ENCODE results near the gene RASAL3. TPM values are rescaled to one million over a fixed set of nuclear protein-coding genes. Genes with fewer than 3 reads are reported as not detected.

The RASAL3 gene
- total and polyA plus RNA-seq, 4 experiments from 2014 or later: 37.4 to 238 (median 167) TPM

- no peaks in the 10 kb centered on the region for H3K36me3 ChIP-seq (ENCODE audit: insufficient read depth, low read length)
- POLR2A ChIA-PET (ENCODE audit: partially characterized antibody): interaction anchor here (1.4 to 4.0 kb wide), 2 partner anchors 8 to 22 kb away, joined by 3 to 17 read pairs; partner anchors contain the start of gene WIZ
- Mint-ChIP-seq H3K36me3 (peaks cover 0 to 3% of the 10 kb centered on the region in 2 donors), H3K27ac (no peak overlapping the region), H3K27me3 (no peaks in the 10 kb centered on the region), H3K4me3 (peak overlapping the region in 4 of 8 donors; percentile 25 to 51 (median 44)), H3K9me3 (no peaks in the 10 kb centered on the region), H3K4me1 (peaks cover 42 to 61% (median 52%) of the 10 kb centered on the region in 4 donors)
- no peaks in the 10 kb centered on the region for H3K27me3 ChIP-seq (ENCODE audit: insufficient read depth, low read length)
- DNase-seq: no peak
- peaks cover 50% of the 10 kb centered on the region for H3K4me1 ChIP-seq (ENCODE audit: insufficient read depth, low read length)
- H3K9me3 ChIP-seq (ENCODE audit: control insufficient read depth in 1 of 2, low read length in 2 of 2): no peaks in the 10 kb centered on the region
- intact Hi-C loops (cut with micrococcal nuclease): no loop called here
- CTCF ChIA-PET (ENCODE audit: partially characterized antibody): interaction anchor here (9.7 kb wide), 1 partner anchor 81 kb away, joined by 106 read pairs; no protein-coding TSS in a partner anchor
- no peak overlapping the region for H3K27ac ChIP-seq (ENCODE audit: low read depth, low read length)
- no peak overlapping the region for H3K4me3 ChIP-seq (ENCODE audit: low read length in 2 of 2)
Measured at GRCh38 chr19:15471639-15472101, 7.3 kb upstream of the RASAL3 start.

- peak overlapping the region in 1 of 2 donors; percentile 57 for H3K4me3 ChIP-seq (ENCODE audit: low read length in 2 of 2)
- Mint-ChIP-seq H3K27me3 (no peaks in the 10 kb centered on the region), H3K4me3 (peak overlapping the region; percentile 82 to 92 (median 90)), H3K9me3 (no peaks in the 10 kb centered on the region), H3K27ac (peak overlapping the region in 6 of 7 donors; percentile 42 to 97 (median 67)), H3K4me1 (peaks cover 44 to 62% (median 54%) of the 10 kb centered on the region in 4 donors), H3K36me3 (peaks cover 0 to 6% of the 10 kb centered on the region in 2 donors)
- DNase-seq: peak in 1 of 5 donors; percentile 25
- CTCF ChIA-PET (ENCODE audit: partially characterized antibody): interaction anchor here (0.8 to 9.7 kb wide), 6 partner anchors 9 to 90 kb away, joined by 3 to 106 read pairs (median 4); partner anchors contain the start of genes AKAP8 and AKAP8L
- POLR2A ChIA-PET (ENCODE audit: partially characterized antibody): interaction anchor here (0.9 to 11.3 kb wide), 7 partner anchors 8 to 86 kb away, joined by 3 to 180 read pairs (median 7); partner anchors contain the start of gene WIZ
- no peaks in the 10 kb centered on the region for H3K27me3 ChIP-seq (ENCODE audit: insufficient read depth, low read length)
- peaks cover 62% of the 10 kb centered on the region for H3K4me1 ChIP-seq (ENCODE audit: insufficient read depth, low read length)
- H3K27ac ChIP-seq (ENCODE audit: low read depth, low read length): no peak overlapping the region
- intact Hi-C loops (cut with micrococcal nuclease): loop anchor here (5.0 kb wide), 1 partner anchor 43 kb away; no protein-coding TSS in a partner anchor
- no peaks in the 10 kb centered on the region for H3K9me3 ChIP-seq (ENCODE audit: control insufficient read depth in 1 of 2, low read length in 2 of 2)
- no peaks in the 10 kb centered on the region for H3K36me3 ChIP-seq (ENCODE audit: insufficient read depth, low read length)
Measured at GRCh38 chr19:15469513-15470297, 5.4 kb upstream of the RASAL3 start.

- H3K36me3 ChIP-seq (ENCODE audit: insufficient read depth, low read length): no peaks in the 10 kb centered on the region
- CTCF ChIA-PET (ENCODE audit: partially characterized antibody): interaction anchor here (0.8 to 9.7 kb wide), 6 partner anchors 10 to 89 kb away, joined by 3 to 106 read pairs (median 4); partner anchors contain the start of genes AKAP8 and AKAP8L
- H3K27ac Mint-ChIP-seq: peak overlapping the region; percentile 2 to 97 (median 61)
- POLR2A ChIA-PET (ENCODE audit: partially characterized antibody): interaction anchor here (0.6 to 11.3 kb wide), 12 partner anchors 8 to 87 kb away, joined by 3 to 180 read pairs (median 22); partner anchors contain the start of genes AKAP8L, PGLYRP2 and WIZ
- H3K4me1 Mint-ChIP-seq: peaks cover 47 to 67% (median 57%) of the 10 kb centered on the region in 4 donors
- H3K9me3 ChIP-seq (ENCODE audit: control insufficient read depth in 1 of 2, low read length in 2 of 2): no peaks in the 10 kb centered on the region
- DNase-seq: no peak
- no peaks in the 10 kb centered on the region for H3K9me3 Mint-ChIP-seq
- no peak overlapping the region for H3K27ac ChIP-seq (ENCODE audit: low read depth, low read length)
- H3K4me3 ChIP-seq (ENCODE audit: low read length in 2 of 2): no peak overlapping the region
- H3K4me3 Mint-ChIP-seq: peak overlapping the region; percentile 72 to 92 (median 90)
- no peaks in the 10 kb centered on the region for H3K27me3 ChIP-seq (ENCODE audit: insufficient read depth, low read length)
- peaks cover 0 to 9% of the 10 kb centered on the region in 2 donors for H3K36me3 Mint-ChIP-seq
- H3K4me1 ChIP-seq (ENCODE audit: insufficient read depth, low read length): peaks cover 62% of the 10 kb centered on the region
- no peaks in the 10 kb centered on the region for H3K27me3 Mint-ChIP-seq
- intact Hi-C loops (cut with micrococcal nuclease): loop anchor here (5.0 kb wide), 1 partner anchor 43 kb away; no protein-coding TSS in a partner anchor
Measured at GRCh38 chr19:15468675-15469512, 4.5 kb upstream of the RASAL3 start.

- no peak overlapping the region for H3K27ac ChIP-seq (ENCODE audit: low read depth, low read length)
- Mint-ChIP-seq H3K4me3 (peak overlapping the region; percentile 45 to 92 (median 88)), H3K27ac (peak overlapping the region; percentile 72 to 97 (median 90)), H3K4me1 (peaks cover 39 to 70% (median 52%) of the 10 kb centered on the region in 4 donors), H3K9me3 (no peaks in the 10 kb centered on the region), H3K36me3 (peaks cover 7 to 18% of the 10 kb centered on the region in 2 donors), H3K27me3 (no peaks in the 10 kb centered on the region)
- ChIA-PET POLR2A (ENCODE audit: partially characterized antibody) (interaction anchor here (1.0 to 11.3 kb wide), 17 partner anchors 7 to 374 kb away, joined by 3 to 180 read pairs (median 10); partner anchors contain the start of genes AKAP8, AKAP8L, PGLYRP2 and WIZ), CTCF (ENCODE audit: partially characterized antibody) (interaction anchor here (0.9 to 9.7 kb wide), 8 partner anchors 9 to 85 kb away, joined by 3 to 106 read pairs (median 5); partner anchors contain the start of gene AKAP8L)
- no peaks in the 10 kb centered on the region for H3K9me3 ChIP-seq (ENCODE audit: control insufficient read depth in 1 of 2, low read length in 2 of 2)
- no peaks in the 10 kb centered on the region for H3K27me3 ChIP-seq (ENCODE audit: insufficient read depth, low read length)
- H3K4me3 ChIP-seq (ENCODE audit: low read length in 2 of 2): no peak overlapping the region
- H3K36me3 ChIP-seq (ENCODE audit: insufficient read depth, low read length): no peaks in the 10 kb centered on the region
- peaks cover 64% of the 10 kb centered on the region for H3K4me1 ChIP-seq (ENCODE audit: insufficient read depth, low read length)
- no peak for DNase-seq
- intact Hi-C loops (cut with micrococcal nuclease): loop anchor here (1.0 to 5.0 kb wide), 4 partner anchors 35 to 89 kb away; no protein-coding TSS in a partner anchor
Measured at GRCh38 chr19:15467734-15468214, 3.4 kb upstream of the RASAL3 start.

- intact Hi-C loops (cut with micrococcal nuclease): loop anchor here (1.0 to 5.0 kb wide), 4 partner anchors 35 to 89 kb away; no protein-coding TSS in a partner anchor
- Mint-ChIP-seq H3K4me1 (peaks cover 38 to 74% (median 55%) of the 10 kb centered on the region in 4 donors), H3K27ac (peak overlapping the region; percentile 83 to 97 (median 91)), H3K4me3 (peak overlapping the region; percentile 74 to 89 (median 78)), H3K9me3 (no peaks in the 10 kb centered on the region), H3K36me3 (peaks cover 7 to 21% of the 10 kb centered on the region in 2 donors), H3K27me3 (no peaks in the 10 kb centered on the region)
- CTCF ChIA-PET (ENCODE audit: partially characterized antibody): interaction anchor here (0.6 to 9.7 kb wide), 9 partner anchors 10 to 87 kb away, joined by 3 to 106 read pairs (median 4); partner anchors contain the start of genes AKAP8 and AKAP8L
- H3K36me3 ChIP-seq (ENCODE audit: insufficient read depth, low read length): no peaks in the 10 kb centered on the region
- peak overlapping the region; percentile 38 for H3K27ac ChIP-seq (ENCODE audit: low read depth, low read length)
- H3K4me1 ChIP-seq (ENCODE audit: insufficient read depth, low read length): peaks cover 71% of the 10 kb centered on the region
- DNase-seq: peak; percentile 56 to 89 (median 65)
- H3K27me3 ChIP-seq (ENCODE audit: insufficient read depth, low read length): no peaks in the 10 kb centered on the region
- POLR2A ChIA-PET (ENCODE audit: partially characterized antibody): interaction anchor here (1.0 to 11.3 kb wide), 20 partner anchors 8 to 861 kb away, joined by 3 to 180 read pairs (median 7); partner anchors contain the start of genes AKAP8, AKAP8L, PGLYRP2 and WIZ
- no peak overlapping the region for H3K4me3 ChIP-seq (ENCODE audit: low read length in 2 of 2)
- no peaks in the 10 kb centered on the region for H3K9me3 ChIP-seq (ENCODE audit: control insufficient read depth in 1 of 2, low read length in 2 of 2)
Measured at GRCh38 chr19:15466851-15467733, 2.7 kb upstream of the RASAL3 start.
